ENCODE measurements around the gene TRPM4. TPM values are rescaled to one million over a fixed set of nuclear protein-coding genes. Genes with fewer than 3 reads are reported as not detected.

Gene TRPM4
- total RNA-seq, 3 donors from 2014 or later = 182 to 398 (median 274) TPM

GRCh38 chr19:49129238-49129583, 28.4 kb upstream of the TRPM4 start:
- TF ChIP-seq CTCF (IDR thresholded peaks at IDR 0.05) = no peak
- Histone ChIP-seq H3K9me3 (no peaks in the 10 kb centered on the region), H3K4me1 (ENCODE audit: low read depth) (peaks cover 35% of the 10 kb centered on the region), H3K36me3 (ENCODE audit: low read depth) (no peaks in the 10 kb centered on the region), H3K4me3 (no peak overlapping the region)
- intact Hi-C loops (cut with DNase I, micrococcal nuclease) = no loop called here
- ATAC-seq (no peak), DNase-seq (peak in 2 of 3 donors; percentile 58 to 66)

GRCh38 chr19:49130325-49130724, 27.3 kb upstream of the TRPM4 start:
- DNase-seq = no peak

DNA sequence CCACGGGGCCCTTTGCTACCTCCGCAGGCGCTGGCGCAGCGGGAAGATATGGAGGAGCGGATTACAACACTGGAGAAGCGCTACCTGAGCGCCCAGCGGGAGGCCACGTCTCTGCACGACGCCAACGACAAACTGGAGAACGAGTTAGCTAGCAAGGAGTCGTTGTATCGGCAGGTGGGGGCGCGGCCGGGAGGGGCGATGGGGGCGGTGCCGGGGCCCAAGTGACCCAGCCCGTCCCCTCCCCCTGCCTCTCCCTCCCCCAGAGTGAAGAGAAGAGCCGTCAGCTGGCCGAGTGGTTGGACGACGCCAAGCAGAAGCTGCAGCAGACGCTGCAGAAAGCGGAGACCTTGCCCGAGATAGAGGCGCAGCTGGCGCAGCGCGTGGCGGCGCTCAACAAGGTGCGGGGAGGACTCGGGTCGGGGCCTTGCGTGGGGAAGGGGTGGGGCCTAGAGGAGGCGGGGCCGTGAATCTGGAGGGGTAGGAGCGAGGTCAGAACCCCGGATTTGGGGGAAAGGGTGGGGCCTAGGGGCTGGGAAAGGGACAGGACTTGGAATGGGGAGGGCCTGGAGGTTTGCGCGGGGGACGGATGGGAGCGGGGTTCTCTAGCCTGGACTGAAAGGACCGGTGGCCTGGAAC, 24.5 kb upstream of the TRPM4 start:
- Histone ChIP-seq H3K4me3 (no peak overlapping the region), H3K9me3 (no peaks in the 10 kb centered on the region), H3K36me3 (ENCODE audit: low read depth) (no peaks in the 10 kb centered on the region), H3K4me1 (ENCODE audit: low read depth) (peaks cover 30% of the 10 kb centered on the region)
- ATAC-seq = peak; percentile 17
- intact Hi-C loops (cut with DNase I, micrococcal nuclease) = no loop called here
- peak; percentile 68 to 83 (median 81) for DNase-seq
- no peak for TF ChIP-seq CTCF (IDR thresholded peaks at IDR 0.05)

More at GRCh38 chr19:49130325-49130724, 27.3 kb upstream of the TRPM4 start:
- ATAC-seq = no peak
- intact Hi-C loops (cut with DNase I, micrococcal nuclease) = no loop called here
- Histone ChIP-seq H3K36me3 (ENCODE audit: low read depth) (no peaks in the 10 kb centered on the region), H3K4me3 (no peak overlapping the region), H3K4me1 (ENCODE audit: low read depth) (peaks cover 25% of the 10 kb centered on the region), H3K9me3 (no peaks in the 10 kb centered on the region)
- TF ChIP-seq CTCF (IDR thresholded peaks at IDR 0.05) = no peak

GRCh38 chr19:49133621-49134454, 23.8 kb upstream of the TRPM4 start:
- Histone ChIP-seq H3K4me3 (no peak overlapping the region), H3K4me1 (ENCODE audit: low read depth) (peaks cover 27% of the 10 kb centered on the region), H3K9me3 (no peaks in the 10 kb centered on the region), H3K36me3 (ENCODE audit: low read depth) (no peaks in the 10 kb centered on the region)
- DNase-seq (peak; percentile 83 to 96 (median 94)), ATAC-seq (peak; percentile 78)
- no peak for TF ChIP-seq CTCF (IDR thresholded peaks at IDR 0.05)
- intact Hi-C loops (cut with DNase I, micrococcal nuclease) = no loop called here

GRCh38 chr19:49135686-49136085, 21.9 kb upstream of the TRPM4 start:
- H3K4me1 ChIP-seq (ENCODE audit: low read depth) = peaks cover 23% of the 10 kb centered on the region
- no peaks in the 10 kb centered on the region for H3K9me3 ChIP-seq
- DNase-seq (no peak), ATAC-seq (no peak)
- no peak for TF ChIP-seq CTCF (IDR thresholded peaks at IDR 0.05)
- H3K36me3 ChIP-seq (ENCODE audit: low read depth) = no peaks in the 10 kb centered on the region
- H3K4me3 ChIP-seq = no peak overlapping the region
- intact Hi-C loops (cut with DNase I, micrococcal nuclease) = no loop called here

Data from mucosa of descending colon (tissue), 3 donors.